ENCODE results near the gene EXOC6B. TPM values are rescaled to one million over a fixed set of nuclear protein-coding genes. Genes with fewer than 3 reads are reported as not detected.

EXOC6B gene
- total and polyA plus RNA-seq, 2 donors from 2014 or later: 5.9 to 31.3 TPM

DNA sequence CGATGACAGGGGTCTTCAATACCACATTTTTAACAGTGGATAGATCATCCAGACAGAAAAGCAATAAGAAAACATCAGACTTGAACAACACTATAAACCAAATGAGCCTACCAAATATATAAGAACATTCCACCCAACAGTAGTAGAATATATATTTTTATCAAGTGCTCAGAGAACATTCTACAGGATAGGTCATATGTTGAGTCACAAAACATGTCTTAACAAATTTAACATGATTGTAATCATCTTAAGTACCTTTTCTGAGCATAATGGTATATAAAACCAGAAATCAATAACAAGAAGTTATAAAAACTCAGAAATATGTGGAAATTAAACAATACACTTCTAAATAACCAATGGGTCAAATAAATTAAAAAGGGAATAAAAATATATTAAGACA is 484.2 kb downstream of the EXOC6B start:
- no peak for TF ChIP-seq CTCF (IDR thresholded peaks at IDR 0.05; ENCODE audit: borderline replicate concordance, extremely low read depth, insufficient read depth)
- Histone ChIP-seq H3K4me3 (ENCODE audit: low read length in 3 of 3) (no peak overlapping the region), H3K9me3 (ENCODE audit: control insufficient read depth in 2 of 3, insufficient read depth in 1 of 3, low read length in 3 of 3) (no peaks in the 10 kb centered on the region), H3K4me1 (ENCODE audit: control insufficient read depth in 2 of 3, insufficient read depth in 2 of 3, low read depth in 1 of 3, low read length in 3 of 3) (no peaks in the 10 kb centered on the region), H3K27ac (ENCODE audit: low read depth in 2 of 2, low read length in 2 of 2) (no peak overlapping the region), H3K27me3 (ENCODE audit: control insufficient read depth, insufficient read depth, low read length) (no peaks in the 10 kb centered on the region), H3K9ac (ENCODE audit: low read length in 3 of 3) (no peak overlapping the region), H3K36me3 (ENCODE audit: control insufficient read depth in 2 of 3, insufficient read depth in 3 of 3, low read length in 3 of 3) (no peaks in the 10 kb centered on the region)
- intact Hi-C loops (cut with DNase I): no loop called here
- DNase-seq (no peak), FAIRE-seq (no peak)

DNA sequence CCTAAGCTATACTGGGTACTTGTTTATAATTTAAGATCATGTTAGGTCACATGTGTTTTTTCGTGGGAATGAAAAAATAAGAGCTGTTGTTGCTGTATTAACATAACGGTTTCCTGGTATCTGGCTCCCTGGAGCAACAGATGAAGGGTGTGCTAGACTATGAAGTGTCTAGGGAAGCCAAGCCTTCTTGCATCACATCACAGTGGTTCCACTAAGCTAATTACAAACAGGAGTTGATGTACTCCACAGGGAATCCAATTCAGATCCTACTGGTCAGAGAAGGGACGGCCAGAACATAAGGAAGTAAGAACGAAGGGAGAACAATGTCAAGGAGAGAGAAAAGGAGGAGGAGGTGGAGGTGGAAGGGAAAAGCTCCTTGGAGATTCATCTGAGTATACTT is 485.2 kb downstream of the EXOC6B start:
- H3K4me1 ChIP-seq (ENCODE audit: control insufficient read depth in 2 of 3, insufficient read depth in 2 of 3, low read depth in 1 of 3, low read length in 3 of 3): no peaks in the 10 kb centered on the region
- intact Hi-C loops (cut with DNase I): no loop called here
- no peak overlapping the region for H3K9ac ChIP-seq (ENCODE audit: low read length in 3 of 3)
- TF ChIP-seq CTCF (IDR thresholded peaks at IDR 0.05; ENCODE audit: borderline replicate concordance, extremely low read depth, insufficient read depth): no peak
- H3K27me3 ChIP-seq (ENCODE audit: control insufficient read depth, insufficient read depth, low read length): no peaks in the 10 kb centered on the region
- H3K9me3 ChIP-seq (ENCODE audit: control insufficient read depth in 2 of 3, insufficient read depth in 1 of 3, low read length in 3 of 3): no peaks in the 10 kb centered on the region
- H3K36me3 ChIP-seq (ENCODE audit: control insufficient read depth in 2 of 3, insufficient read depth in 3 of 3, low read length in 3 of 3): no peaks in the 10 kb centered on the region
- H3K4me3 ChIP-seq (ENCODE audit: low read length in 3 of 3): no peak overlapping the region
- no peak overlapping the region for H3K27ac ChIP-seq (ENCODE audit: low read depth in 2 of 2, low read length in 2 of 2)
- FAIRE-seq (no peak), DNase-seq (no peak)

- H3K36me3 ChIP-seq (ENCODE audit: control insufficient read depth in 2 of 3, insufficient read depth in 3 of 3, low read length in 3 of 3): no peaks in the 10 kb centered on the region
- H3K27ac ChIP-seq (ENCODE audit: low read depth in 2 of 2, low read length in 2 of 2): no peak overlapping the region
- FAIRE-seq (no peak), DNase-seq (no peak)
- intact Hi-C loops (cut with DNase I): no loop called here
- TF ChIP-seq CTCF (IDR thresholded peaks at IDR 0.05; ENCODE audit: borderline replicate concordance, extremely low read depth, insufficient read depth): no peak
- no peak overlapping the region for H3K4me3 ChIP-seq (ENCODE audit: low read length in 3 of 3)
- H3K9me3 ChIP-seq (ENCODE audit: control insufficient read depth in 2 of 3, insufficient read depth in 1 of 3, low read length in 3 of 3): no peaks in the 10 kb centered on the region
- no peak overlapping the region for H3K9ac ChIP-seq (ENCODE audit: low read length in 3 of 3)
- no peaks in the 10 kb centered on the region for H3K4me1 ChIP-seq (ENCODE audit: control insufficient read depth in 2 of 3, insufficient read depth in 2 of 3, low read depth in 1 of 3, low read length in 3 of 3)
- no peaks in the 10 kb centered on the region for H3K27me3 ChIP-seq (ENCODE audit: control insufficient read depth, insufficient read depth, low read length)
Measured at GRCh38 chr2:72338076-72338475, 487.8 kb downstream of the EXOC6B start.

DNA sequence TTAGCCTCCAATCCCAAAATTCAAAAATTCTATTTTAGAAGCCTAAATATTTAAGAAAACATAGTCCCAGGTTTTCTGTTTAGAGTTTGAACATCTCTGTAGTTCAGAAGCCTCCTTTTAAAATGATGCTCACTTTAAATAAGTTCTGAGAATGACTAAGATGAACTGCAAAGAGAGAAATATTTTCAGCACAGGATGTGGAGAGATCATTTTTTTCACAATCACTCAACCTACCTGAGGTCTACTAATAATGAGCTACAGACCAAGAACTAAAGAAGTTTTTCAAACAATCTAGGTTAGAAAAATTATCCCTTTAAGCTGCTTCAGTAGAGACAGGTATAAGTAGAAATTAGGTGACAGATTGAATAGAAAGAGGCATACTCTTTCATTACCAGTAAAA is 493.1 kb downstream of the EXOC6B start:
- intact Hi-C loops (cut with DNase I): no loop called here
- FAIRE-seq: no peak
- no peaks in the 10 kb centered on the region for H3K9me3 ChIP-seq (ENCODE audit: control insufficient read depth in 2 of 3, insufficient read depth in 1 of 3, low read length in 3 of 3)
- H3K27me3 ChIP-seq (ENCODE audit: control insufficient read depth, insufficient read depth, low read length): no peaks in the 10 kb centered on the region
- H3K27ac ChIP-seq (ENCODE audit: low read depth in 2 of 2, low read length in 2 of 2): no peak overlapping the region
- no peaks in the 10 kb centered on the region for H3K4me1 ChIP-seq (ENCODE audit: control insufficient read depth in 2 of 3, insufficient read depth in 2 of 3, low read depth in 1 of 3, low read length in 3 of 3)
- H3K4me3 ChIP-seq (ENCODE audit: low read length in 3 of 3): no peak overlapping the region
- TF ChIP-seq CTCF (IDR thresholded peaks at IDR 0.05; ENCODE audit: borderline replicate concordance, extremely low read depth, insufficient read depth): no peak
- no peaks in the 10 kb centered on the region for H3K36me3 ChIP-seq (ENCODE audit: control insufficient read depth in 2 of 3, insufficient read depth in 3 of 3, low read length in 3 of 3)
- no peak overlapping the region for H3K9ac ChIP-seq (ENCODE audit: low read length in 3 of 3)
- DNase-seq: no peak
